IMR-90 (cell line): ENCODE results near the gene DNAH17. TPM values are rescaled to one million over a fixed set of nuclear protein-coding genes. Genes with fewer than 3 reads are reported as not detected.

Source experiments
- ATAC-seq: fragments of 200-7000 bp; cut with Tn5 transposase; 2 replicates; pipeline ENCODE4 v1.9.1; 2020; ENCODE audit warnings: low read depth, mild to moderate bottlenecking, moderate library complexity
- BruUV-seq: library from RNA; stranded (reverse); fragments of 400-500 nt; replicated peaks from 2 replicates; lab custom pipeline; 2021; lab: Mats Ljungman, UMichigan
- CTCF ChIA-PET: fragments of 300-600 bp; formaldehyde crosslinking; extraction: SDS; loops from one replicate; lab custom pipeline; 2021; ENCODE audit warnings: antibody characterized with exemption; lab: Yijun Ruan, JAX
- POLR2A ChIA-PET: fragments of 300-600 bp; sonication (Branson Sonifier 250); formaldehyde crosslinking; loops from one replicate; lab custom pipeline; 2022; ENCODE audit warnings: antibody characterized with exemption; ENCODE audit not compliant: unreplicated experiment; lab: Charles Lee
- DNase-seq: peaks from one replicate; pipeline ENCODE4 v3.0.0; 2013
- H2AFZ ChIP-seq: replicated peaks from 2 replicates; pipeline ENCODE3; 2013; ENCODE audit warnings: low read length, mild to moderate bottlenecking; ENCODE audit not compliant: poor library complexity
- H2AK5ac ChIP-seq: 2 replicates; pipeline ENCODE4 v1.6.1; 2013; ENCODE audit warnings: low read depth, low read length, inconsistent platforms
- H2AK9ac ChIP-seq: replicated peaks from 2 replicates; pipeline ENCODE3; 2013; ENCODE audit warnings: mild to moderate bottlenecking, low read depth, low read length, moderate library complexity; ENCODE audit not compliant: poor library complexity
- H2BK120ac ChIP-seq: 2 replicates; pipeline ENCODE4 v1.6.1; 2013; ENCODE audit warnings: low read depth, low read length, inconsistent platforms
- H2BK15ac ChIP-seq: 3 replicates; pipeline ENCODE4 v1.6.1; 2013; ENCODE audit warnings: low read depth, low read length, inconsistent platforms
- H2BK20ac ChIP-seq: 2 replicates; pipeline ENCODE4 v1.6.1; 2013; ENCODE audit warnings: low read depth, mild to moderate bottlenecking, inconsistent platforms, low read length, moderate library complexity
- H2BK5ac ChIP-seq: 2 replicates; pipeline ENCODE4 v1.6.1; 2013; ENCODE audit warnings: mild to moderate bottlenecking, low read depth, low read length, inconsistent platforms; ENCODE audit not compliant: poor library complexity, severe bottlenecking
- H3K14ac ChIP-seq: replicated peaks from 2 replicates; pipeline ENCODE4 v1.6.1; 2013; ENCODE audit warnings: low read depth, low read length, inconsistent platforms
- H3K18ac ChIP-seq: 2 replicates; pipeline ENCODE4 v1.6.1; 2013; ENCODE audit warnings: low read depth, low read length, control low read depth
- H3K23ac ChIP-seq: 2 replicates; pipeline ENCODE4 v1.6.1; 2013; ENCODE audit warnings: low read depth, low read length, inconsistent platforms
- H3K27ac ChIP-seq: 2 replicates; pipeline ENCODE4 v1.5.1; 2013; ENCODE audit warnings: mild to moderate bottlenecking, control low read depth, low read length; ENCODE audit not compliant: insufficient read depth
- H3K27me3 ChIP-seq: 2 replicates; pipeline ENCODE4 v1.6.1; 2013; ENCODE audit warnings: low read length; ENCODE audit not compliant: control insufficient read depth, insufficient read depth
- H3K36me3 ChIP-seq: 2 replicates; pipeline ENCODE4 v1.6.1; 2013; ENCODE audit warnings: low read length, mixed read lengths; ENCODE audit not compliant: control insufficient read depth, insufficient read depth
- H3K4ac ChIP-seq: 2 replicates; pipeline ENCODE4 v1.6.1; 2013; ENCODE audit warnings: low read depth, low read length, inconsistent platforms
- H3K4me1 ChIP-seq: 2 replicates; pipeline ENCODE4 v1.6.1; 2013; ENCODE audit warnings: low read length, mixed read lengths; ENCODE audit not compliant: control insufficient read depth, insufficient read depth
- H3K4me2 ChIP-seq: 2 replicates; pipeline ENCODE4 v1.6.1; 2013; ENCODE audit warnings: low read depth, mild to moderate bottlenecking, control low read depth, low read length, moderate library complexity
- H3K4me3 ChIP-seq: 2 replicates; pipeline ENCODE4 v1.5.1; 2013; ENCODE audit warnings: low read depth, mild to moderate bottlenecking, control low read depth, low read length, moderate library complexity; ENCODE audit not compliant: insufficient read depth
- H3K56ac ChIP-seq: 2 replicates; pipeline ENCODE4 v1.6.1; 2013; ENCODE audit warnings: low read length, inconsistent platforms; ENCODE audit not compliant: insufficient read depth; ENCODE audit errors: extremely low read depth
- H3K79me1 ChIP-seq, 2 experiments: 2 replicates each; pipeline ENCODE4 v1.6.1; 2013; ENCODE audit warnings: low read length in 2 of 2, inconsistent platforms in 1 of 2, low read depth in 1 of 2
- H3K9ac ChIP-seq: 2 replicates; pipeline ENCODE4 v1.6.1; 2013; ENCODE audit warnings: low read depth, low read length, control low read depth
- H3K9me1 ChIP-seq: 2 replicates; pipeline ENCODE4 v1.6.1; 2013; ENCODE audit warnings: low read length, inconsistent platforms; ENCODE audit not compliant: insufficient read depth
- H3K9me3 ChIP-seq: 2 replicates; pipeline ENCODE4 v1.6.1; 2013; ENCODE audit warnings: low read length; ENCODE audit not compliant: control insufficient read depth, insufficient read depth
- H4K20me1 ChIP-seq: 2 replicates; pipeline ENCODE4 v1.6.1; 2013; ENCODE audit warnings: low read length, inconsistent platforms; ENCODE audit not compliant: insufficient read depth
- H4K5ac ChIP-seq: 2 replicates; pipeline ENCODE4 v1.6.1; 2013; ENCODE audit warnings: mild to moderate bottlenecking, low read depth, low read length, control low read depth
- H4K8ac ChIP-seq, 2 experiments: 2 replicates each; pipeline ENCODE4 v1.6.1; 2013; ENCODE audit warnings: low read depth in 2 of 2, low read length in 2 of 2, control low read depth in 1 of 2, inconsistent platforms in 1 of 2
- H4K91ac ChIP-seq: 2 replicates; pipeline ENCODE4 v1.6.1; 2013; ENCODE audit warnings: low read depth, low read length, inconsistent platforms; ENCODE audit not compliant: insufficient read depth
- BHLHE40 ChIP-seq: fragments of 150-350 bp; IDR thresholded peaks from 2 replicates; pipeline ENCODE4 v1.6.1; 2016; ENCODE audit warnings: mild to moderate bottlenecking, low read depth, low read length
- MAFK ChIP-seq: IDR thresholded peaks from 2 replicates; pipeline ENCODE4 v1.6.1; 2012; ENCODE audit warnings: low read depth, low read length, improper control_type of control experiment
- RAD21 ChIP-seq: IDR thresholded peaks from 2 replicates; pipeline ENCODE4 v1.6.1; 2012; ENCODE audit warnings: low read length, improper control_type of control experiment
- RFX5 ChIP-seq: IDR thresholded peaks from 2 replicates; pipeline ENCODE4 v1.8.0; 2012; ENCODE audit warnings: low read depth, mild to moderate bottlenecking, low read length, moderate library complexity
- WGBS, 2 experiments: methylation state at CpG; one replicate each; pipeline versions ENCODE4 v1.1.5 to v1.1.7; 2013; ENCODE audit warnings: missing lambda C conversion rate in 2 of 2; ENCODE audit not compliant: insufficient read length in 1 of 2; ENCODE audit errors: extremely low coverage in 2 of 2; 5-methylcytosine and 5-hydroxymethylcytosine counted together
- dilution Hi-C: fragments of 300-500 bp; cut with HindIII; formaldehyde crosslinking; loops from one replicate; pipeline ENCODE4 v1.14.3; 2018; ENCODE audit warnings: low sequenced_read_pairs; ENCODE audit not compliant: unreplicated experiment
- in situ Hi-C: fragments of 300-500 bp; cut with MboI; formaldehyde crosslinking; loops from 3 replicates; pipeline ENCODE4 v1.14.3; 2019; ENCODE audit warnings: low sequenced_read_pairs, inconsistent platforms, mixed read lengths
- intact Hi-C: fragments of 100-400 bp; cut with micrococcal nuclease; formaldehyde crosslinking; loops from 2 replicates; pipeline ENCODE4 v1.10.0; 2022
- polyA plus RNA-seq, 3 experiments: library from polyadenylated mRNA; depleted of rRNA; stranded (reverse); fragments of >200 nt; gene quantifications; 2 replicates each; pipeline ENCODE4 v1.2.3, GENCODE V29; 2012; ENCODE audit warnings: low replicate concordance in 1 of 3
- total RNA-seq: library from RNA; depleted of rRNA; stranded (reverse); fragments of >200 nt; gene quantifications from 2 replicates; pipeline ENCODE4 v1.2.3, GENCODE V29; 2012

DNAH17 gene
- total and polyA plus RNA-seq, 2 of the 4 experiments (the other 2 are of a cell fraction), result not detected

- Histone ChIP-seq H2BK5ac (peak overlapping the region; percentile 17), H2BK20ac (no peak overlapping the region), H3K4me1 (peaks cover 9% of the 10 kb centered on the region), H4K91ac (peak overlapping the region; percentile 44), H3K9me1 (peaks cover 6% of the 10 kb centered on the region), H3K18ac (peak overlapping the region; percentile 10; the same call in 1 of the 2 replicates), H2BK120ac (peak overlapping the region; percentile 3; the same call in 1 of the 2 replicates), H4K8ac (peak overlapping the region in 1 of 2 experiments; percentile 5; a peak in 1 of 4 replicates), H3K9me3 (no peaks in the 10 kb centered on the region), H3K4ac (no peak overlapping the region), H3K4me3 (no peak overlapping the region), H3K9ac (no peak overlapping the region), H2AFZ (no peak overlapping the region), H4K5ac (no peak overlapping the region), H2AK5ac (peak overlapping the region; percentile 35; the same call in 1 of the 2 replicates), H4K20me1 (peaks cover 4% of the 10 kb centered on the region; the same call in 1 of the 2 replicates), H3K23ac (no peak overlapping the region), H2BK15ac (peak overlapping the region; percentile 70), H3K4me2 (no peak overlapping the region), H3K27ac (no peak overlapping the region), H2AK9ac (no peak overlapping the region), H3K56ac (no peak overlapping the region), H3K14ac (peak overlapping the region; percentile 7; the same call in 1 of the 2 replicates), H3K79me1 (no peaks in the 10 kb centered on the region), H3K36me3 (no peaks in the 10 kb centered on the region), H3K27me3 (no peaks in the 10 kb centered on the region)
- no CpG with 5 or more reads among the region's 6 CpGs for WGBS, 2 experiments
- BruUV-seq, result no TSS peak
- in situ Hi-C loops, result no loop called here
- ATAC-seq (no peak), DNase-seq (no peak)
- TF ChIP-seq RFX5 (no peak), RAD21 (no peak), BHLHE40 (no peak), MAFK (no peak)
- ChIA-PET POLR2A (no interaction called here), CTCF (no interaction called here)
- intact Hi-C loops, result no loop called here
- dilution Hi-C loops, result no loop called here
Observed at GRCh38 chr17:78592991-78593329, 15.8 kb upstream of the DNAH17 start.
